Measurements from ENCODE around the gene TULP4. TPM values are rescaled to one million over a fixed set of nuclear protein-coding genes. Genes with fewer than 3 reads are reported as not detected.
A peak's percentile ranks its signal among the peaks of the same experiment; 100 is the strongest.
"Not testable (repeated sequence)": the region's sequence is repeated elsewhere in the genome, so short reads cannot be mapped to it uniquely, and the experiment has no call there.

Gene TULP4
- polyA plus RNA-seq, 3 donors, result 6.5 to 10.6 (median 7.9) TPM

- no CpG with 5 or more reads among the region's 3 CpGs for WGBS (ENCODE audit: insufficient coverage)
- H3K27me3 ChIP-seq (ENCODE audit: control insufficient read depth in 2 of 2, insufficient read depth in 2 of 2, low read length in 2 of 2), result no peaks in the 10 kb centered on the region
- H3K4me1 ChIP-seq (ENCODE audit: control insufficient read depth in 1 of 2, insufficient read depth in 2 of 2, low read length in 2 of 2), result peaks cover 0 to 4% of the 10 kb centered on the region in 2 donors
- H3K27me3 Mint-ChIP-seq (ENCODE audit: low read depth in 3 of 3), result no peaks in the 10 kb centered on the region
- no peak overlapping the region for H2AFZ ChIP-seq (ENCODE audit: insufficient read depth, low read depth, low read length, poor library complexity, severe bottlenecking)
- no peak for DNase-seq
- peaks cover 12 to 23% (median 19%) of the 10 kb centered on the region in 7 donors for H3K9me3 Mint-ChIP-seq
- H3K4me2 ChIP-seq (replicated peaks; ENCODE audit: extremely low read depth, low read length, poor library complexity, severe bottlenecking), result no peak overlapping the region
- no peak for TF ChIP-seq CTCF (IDR thresholded peaks at IDR 0.05)
- H4K20me1 ChIP-seq (ENCODE audit: insufficient read depth, low read length), result no peaks in the 10 kb centered on the region
- H3K27ac Mint-ChIP-seq, result peak overlapping the region in 2 of 7 donors; percentile 20 to 80
- H3K36me3 Mint-ChIP-seq, result peaks cover 0 to 7% of the 10 kb centered on the region in 2 donors
- H3K9ac ChIP-seq (ENCODE audit: insufficient read depth, low read length, poor library complexity, severe bottlenecking), result no peak overlapping the region
- H3K4me3 Mint-ChIP-seq, result no peak overlapping the region
- no peak overlapping the region for H3K4me3 ChIP-seq (replicated peaks in 1 of 3; ENCODE audit: low read depth in 2 of 3, low read length in 3 of 3)
- no peak overlapping the region for H3K27ac ChIP-seq (ENCODE audit: low read depth in 1 of 2, low read length in 2 of 2)
- H3K79me2 ChIP-seq (ENCODE audit: insufficient read depth, low read length), result no peaks in the 10 kb centered on the region
- intact Hi-C loops (cut with micrococcal nuclease), result no loop called here
- H3K36me3 ChIP-seq (replicated peaks in 1 of 2; ENCODE audit: control insufficient read depth in 1 of 2, insufficient read depth in 2 of 2, low read length in 2 of 2), result no peaks in the 10 kb centered on the region
- H3K9me3 ChIP-seq (replicated peaks in 1 of 2; ENCODE audit: control insufficient read depth in 1 of 2, insufficient read depth in 1 of 2, low read length in 2 of 2), result peaks cover 18% of the 10 kb centered on the region in 2 donors
- H3K4me1 Mint-ChIP-seq, result peaks cover 11% of the 10 kb centered on the region
Observed at GRCh38 chr6:158389193-158389919, 77.1 kb downstream of the TULP4 start.

GRCh38 chr6:158391276-158391675 is 79.0 kb downstream of the TULP4 start:
- Histone ChIP-seq H3K27ac (ENCODE audit: low read depth in 1 of 2, low read length in 2 of 2) (no peak overlapping the region), H3K9me3 (replicated peaks in 1 of 2; ENCODE audit: control insufficient read depth in 1 of 2, insufficient read depth in 1 of 2, low read length in 2 of 2) (peaks cover 18% of the 10 kb centered on the region in 2 donors), H3K4me2 (replicated peaks; ENCODE audit: extremely low read depth, low read length, poor library complexity, severe bottlenecking) (no peak overlapping the region), H4K20me1 (ENCODE audit: insufficient read depth, low read length) (peaks cover 3% of the 10 kb centered on the region), H3K4me3 (replicated peaks in 1 of 3; ENCODE audit: low read depth in 2 of 3, low read length in 3 of 3) (no peak overlapping the region), H3K79me2 (ENCODE audit: insufficient read depth, low read length) (no peaks in the 10 kb centered on the region), H3K4me1 (ENCODE audit: control insufficient read depth in 1 of 2, insufficient read depth in 2 of 2, low read length in 2 of 2) (peaks cover 0 to 4% of the 10 kb centered on the region in 2 donors), H3K9ac (ENCODE audit: insufficient read depth, low read length, poor library complexity, severe bottlenecking) (no peak overlapping the region), H3K27me3 (ENCODE audit: control insufficient read depth in 2 of 2, insufficient read depth in 2 of 2, low read length in 2 of 2) (no peaks in the 10 kb centered on the region), H2AFZ (ENCODE audit: insufficient read depth, low read depth, low read length, poor library complexity, severe bottlenecking) (no peak overlapping the region), H3K36me3 (replicated peaks in 1 of 2; ENCODE audit: control insufficient read depth in 1 of 2, insufficient read depth in 2 of 2, low read length in 2 of 2) (no peaks in the 10 kb centered on the region)
- intact Hi-C loops (cut with micrococcal nuclease), result no loop called here
- DNase-seq, result no peak
- Mint-ChIP-seq H3K4me3 (no peak overlapping the region), H3K4me1 (peaks cover 11% of the 10 kb centered on the region), H3K9me3 (peaks cover 15 to 24% (median 20%) of the 10 kb centered on the region in 7 donors), H3K27ac (no peak overlapping the region), H3K36me3 (peaks cover 2 to 11% of the 10 kb centered on the region in 2 donors), H3K27me3 (ENCODE audit: low read depth in 3 of 3) (no peaks in the 10 kb centered on the region)
- 100% methylated on average over 1 of the region's 3 CpGs for WGBS (ENCODE audit: insufficient coverage)
- no peak for TF ChIP-seq CTCF (IDR thresholded peaks at IDR 0.05)

GRCh38 chr6:158391977-158392376 is 79.7 kb downstream of the TULP4 start:
- H3K27me3 Mint-ChIP-seq (ENCODE audit: low read depth in 3 of 3); H3K27ac ChIP-seq (ENCODE audit: low read depth in 1 of 2, low read length in 2 of 2); DNase-seq; H3K36me3 ChIP-seq (replicated peaks in 1 of 2; ENCODE audit: control insufficient read depth in 1 of 2, insufficient read depth in 2 of 2, low read length in 2 of 2); H3K9ac ChIP-seq (ENCODE audit: insufficient read depth, low read length, poor library complexity, severe bottlenecking); H3K79me2 ChIP-seq (ENCODE audit: insufficient read depth, low read length); intact Hi-C loops (cut with micrococcal nuclease); H2AFZ ChIP-seq (ENCODE audit: insufficient read depth, low read depth, low read length, poor library complexity, severe bottlenecking); H3K4me3 ChIP-seq (replicated peaks in 1 of 3; ENCODE audit: low read depth in 2 of 3, low read length in 3 of 3); H3K4me1 ChIP-seq (ENCODE audit: control insufficient read depth in 1 of 2, insufficient read depth in 2 of 2, low read length in 2 of 2); H3K4me3 Mint-ChIP-seq; H3K27me3 ChIP-seq (ENCODE audit: control insufficient read depth in 2 of 2, insufficient read depth in 2 of 2, low read length in 2 of 2); H4K20me1 ChIP-seq (ENCODE audit: insufficient read depth, low read length); H3K4me2 ChIP-seq (replicated peaks; ENCODE audit: extremely low read depth, low read length, poor library complexity, severe bottlenecking): not testable (repeated sequence)
- H3K9me3 ChIP-seq (replicated peaks in 1 of 2; ENCODE audit: control insufficient read depth in 1 of 2, insufficient read depth in 1 of 2, low read length in 2 of 2), result peaks cover 18% of the 10 kb centered on the region in 2 donors
- Mint-ChIP-seq H3K4me1 (peaks cover 11% of the 10 kb centered on the region), H3K36me3 (peaks cover 2 to 11% of the 10 kb centered on the region in 2 donors), H3K27ac (peak overlapping the region in 1 of 7 donors; percentile 30), H3K9me3 (peaks cover 15 to 24% (median 20%) of the 10 kb centered on the region in 7 donors)
- no CpG with 5 or more reads among the region's 4 CpGs for WGBS (ENCODE audit: insufficient coverage)
